Effector memory CD8-positive, alpha-beta T cell (primary cell): ENCODE data around the gene DTNB.
"Not testable (repeated sequence)": the region's sequence is repeated elsewhere in the genome, so short reads cannot be mapped to it uniquely, and the experiment has no call there.

Source experiments
- ATAC-seq: fragments of 150-1000 bp; cut with Tn5 transposase; replicated peaks from 2 replicates; pipeline ENCODE4 v1.10.0; 2021; ENCODE audit warnings: mild to moderate bottlenecking, moderate library complexity
- DNase-seq, 3 experiments: peaks; one replicate each; pipeline ENCODE4 v3.0.0; 2021
- H3K27ac Mint-ChIP-seq, 2 donors: one replicate each; pipeline ENCODE4 v1.8.0; 2022; ENCODE audit warnings: mild to moderate bottlenecking in 2 of 2, mixed read lengths in 2 of 2, moderate library complexity in 2 of 2
- H3K27me3 Mint-ChIP-seq, 2 donors: one replicate each; pipeline ENCODE4 v1.8.0; 2022; ENCODE audit warnings: mixed read lengths in 2 of 2
- H3K36me3 Mint-ChIP-seq: one replicate; pipeline ENCODE4 v1.8.0; 2022; ENCODE audit warnings: mild to moderate bottlenecking, moderate library complexity, mixed read lengths; ENCODE audit not compliant: insufficient read depth
- H3K4me1 Mint-ChIP-seq, 2 donors: one replicate each; pipeline ENCODE4 v1.8.0; 2022; ENCODE audit warnings: low read depth in 2 of 2, mixed read lengths in 2 of 2
- H3K4me3 Mint-ChIP-seq, 2 donors: one replicate each; pipeline ENCODE4 v1.8.0; 2022; ENCODE audit warnings: mild to moderate bottlenecking in 2 of 2, mixed read lengths in 2 of 2, moderate library complexity in 2 of 2
- H3K9me3 Mint-ChIP-seq, 2 donors: one replicate each; pipeline ENCODE4 v1.8.0; 2022; ENCODE audit warnings: mixed read lengths in 2 of 2

DTNB gene

GRCh38 chr2:25421820-25422411 lies 251.5 kb downstream of the DTNB start:
- H3K4me1 Mint-ChIP-seq: peaks cover 0 to 3% of the 10 kb centered on the region in 2 donors
- H3K4me3 Mint-ChIP-seq: no peak overlapping the region
- ATAC-seq: no peak

DNA sequence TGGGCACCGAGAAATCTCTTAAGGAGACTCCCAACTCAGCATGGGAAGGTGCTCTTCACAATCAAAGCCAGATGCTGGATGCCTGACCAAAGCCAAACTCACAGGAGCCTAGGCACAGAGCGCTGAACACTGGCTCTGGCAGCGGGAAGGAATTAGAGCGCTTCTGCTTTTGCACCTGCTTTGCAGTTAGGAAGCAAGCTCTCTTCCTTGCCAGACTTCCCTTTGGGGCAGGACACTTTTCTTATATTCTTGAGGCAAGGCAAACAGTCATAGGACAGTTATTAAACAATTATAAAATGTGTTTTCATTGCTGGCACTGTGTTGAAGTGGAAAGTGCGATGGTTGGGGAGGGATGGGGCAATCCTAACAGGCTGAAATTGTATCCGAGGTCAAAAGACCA lies 252.1 kb downstream of the DTNB start:
- Mint-ChIP-seq H3K4me1 (peaks cover 0 to 3% of the 10 kb centered on the region in 2 donors), H3K27ac (no peak overlapping the region), H3K36me3 (no peaks in the 10 kb centered on the region), H3K9me3 (no peaks in the 10 kb centered on the region), H3K4me3 (no peak overlapping the region), H3K27me3 (no peaks in the 10 kb centered on the region)
- DNase-seq (no peak), ATAC-seq (no peak)

More at GRCh38 chr2:25421820-25422411, 251.5 kb downstream of the DTNB start:
- Mint-ChIP-seq H3K27me3 (no peaks in the 10 kb centered on the region), H3K27ac (peak overlapping the region in 1 of 2 donors; percentile 70), H3K36me3 (no peaks in the 10 kb centered on the region), H3K9me3 (no peaks in the 10 kb centered on the region)
- no peak for DNase-seq

DNA sequence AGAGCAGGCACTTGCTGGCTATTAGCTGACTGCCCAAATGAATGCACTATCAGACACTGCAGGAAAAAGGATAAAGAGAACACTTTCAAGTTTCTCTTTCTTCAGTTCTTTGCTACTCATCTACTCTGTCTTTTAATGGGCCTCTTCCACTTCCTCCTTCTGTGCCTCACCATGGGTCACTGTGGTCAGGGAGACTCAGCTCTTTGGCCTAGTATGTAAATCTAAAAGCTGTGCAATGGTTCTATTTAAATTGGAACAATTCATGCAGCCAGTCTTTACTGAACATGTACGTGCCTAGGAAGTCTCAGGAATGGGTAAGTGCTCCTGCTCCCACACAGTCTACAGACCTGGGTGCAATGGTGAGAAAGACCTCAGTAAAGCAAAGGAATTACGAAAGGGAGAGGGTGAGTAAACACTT lies 252.5 kb downstream of the DTNB start:
- H3K27ac Mint-ChIP-seq: no peak overlapping the region
- H3K4me1 Mint-ChIP-seq: peaks cover 0 to 3% of the 10 kb centered on the region in 2 donors
- H3K27me3 Mint-ChIP-seq: no peaks in the 10 kb centered on the region
- no peaks in the 10 kb centered on the region for H3K36me3 Mint-ChIP-seq
- no peak overlapping the region for H3K4me3 Mint-ChIP-seq
- DNase-seq (no peak), ATAC-seq (no peak)
- H3K9me3 Mint-ChIP-seq: no peaks in the 10 kb centered on the region

DNA sequence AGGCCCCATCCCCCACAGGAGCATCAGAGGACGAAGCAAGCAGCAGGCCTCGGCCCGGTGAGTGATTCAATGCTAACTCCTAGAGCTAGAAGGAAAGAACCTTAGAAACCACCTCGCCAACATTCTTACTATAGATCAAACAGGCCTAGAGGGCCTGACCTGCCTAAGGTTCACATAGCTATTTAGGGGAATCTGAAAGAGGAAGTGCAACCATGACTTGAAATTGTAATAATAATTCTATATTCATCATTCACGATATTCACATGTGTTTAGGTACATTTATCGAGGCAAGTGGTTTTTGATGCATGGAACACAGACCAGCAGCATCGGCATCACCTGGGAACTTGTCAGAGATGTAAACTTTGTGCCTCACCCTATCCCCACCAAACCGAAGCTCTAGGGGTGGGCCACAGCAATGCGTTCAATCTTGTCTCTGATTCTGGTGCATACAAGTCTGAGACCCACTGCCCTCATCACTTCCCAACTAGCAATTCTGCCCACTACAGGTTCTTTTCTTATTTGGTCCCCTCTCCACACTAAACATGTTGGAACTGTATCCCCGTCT lies 253.6 kb downstream of the DTNB start:
- Mint-ChIP-seq H3K36me3 (no peaks in the 10 kb centered on the region), H3K27ac (no peak overlapping the region), H3K4me3 (no peak overlapping the region), H3K27me3 (no peaks in the 10 kb centered on the region), H3K9me3 (no peaks in the 10 kb centered on the region), H3K4me1 (peaks cover 0 to 3% of the 10 kb centered on the region in 2 donors)
- DNase-seq (no peak), ATAC-seq (peak; percentile 56)

DNA sequence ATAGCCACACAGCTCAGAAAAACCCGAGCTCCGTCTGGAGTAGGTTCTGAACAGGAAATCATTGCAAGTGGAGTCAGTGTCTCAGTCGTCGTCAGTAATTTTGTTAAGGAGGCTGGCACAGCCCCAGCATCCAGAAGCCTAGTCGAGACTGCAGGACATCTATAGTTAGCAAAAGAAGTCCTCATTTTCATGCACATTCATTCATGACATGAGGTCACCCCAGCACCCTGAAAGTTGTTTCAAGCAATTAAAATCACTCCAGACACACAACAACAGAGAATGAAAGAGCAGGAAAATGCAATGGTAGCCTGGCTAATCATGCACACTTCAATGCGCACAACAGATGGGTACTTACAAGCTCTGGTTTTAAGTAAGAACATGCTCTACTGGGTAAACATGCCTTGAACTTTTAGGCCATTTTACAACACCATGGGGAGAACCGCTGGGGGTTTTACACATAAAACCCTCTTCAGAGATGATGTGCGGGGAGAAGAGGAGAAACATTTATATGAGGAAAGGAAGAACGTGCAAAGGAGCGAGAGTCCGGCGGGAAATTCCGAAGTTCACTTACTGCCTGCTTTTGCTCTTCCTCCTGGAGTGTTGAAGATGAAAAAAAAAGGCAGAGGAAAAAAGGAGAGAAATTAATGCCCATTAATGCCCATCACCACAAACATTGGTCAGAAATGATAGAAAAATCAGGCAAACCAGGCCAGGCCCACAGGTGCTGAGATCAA lies 254.3 kb downstream of the DTNB start:
- Mint-ChIP-seq H3K27me3 (no peaks in the 10 kb centered on the region), H3K36me3 (no peaks in the 10 kb centered on the region), H3K4me1 (peaks cover 0 to 3% of the 10 kb centered on the region in 2 donors), H3K27ac (no peak overlapping the region), H3K4me3 (no peak overlapping the region), H3K9me3 (no peaks in the 10 kb centered on the region)
- DNase-seq (no peak), ATAC-seq (no peak)

DNA sequence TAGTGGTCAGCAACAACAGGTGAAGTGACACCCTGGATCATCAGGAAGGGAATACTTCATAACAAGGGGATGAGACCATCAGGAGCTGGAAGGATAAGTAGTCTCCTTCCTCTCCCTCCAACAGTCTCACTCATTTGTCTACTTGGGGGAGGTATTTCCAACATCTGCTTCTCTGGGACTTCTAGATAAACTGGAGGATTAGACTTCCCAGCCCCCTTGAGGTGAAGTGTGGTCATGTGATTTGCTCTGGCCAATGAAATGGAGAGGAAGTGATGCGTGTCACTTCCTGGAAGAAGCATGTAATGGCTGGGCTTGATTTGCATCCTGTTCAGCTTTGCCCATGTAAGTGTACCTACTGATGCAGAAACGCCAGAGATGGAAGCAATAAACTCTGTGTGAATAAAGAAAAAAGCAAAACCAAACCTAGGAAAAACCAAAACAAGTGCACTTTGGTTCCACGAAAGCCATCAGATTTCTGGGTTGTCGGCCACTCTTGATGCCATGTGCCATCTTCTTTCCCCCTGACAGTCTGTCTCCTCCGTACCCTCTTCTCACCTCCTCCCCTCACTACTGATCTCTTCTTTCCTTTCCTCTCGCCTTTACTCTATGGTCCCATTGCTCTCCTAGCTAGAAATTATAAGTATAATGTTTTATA lies 255.5 kb downstream of the DTNB start:
- Mint-ChIP-seq H3K4me3 (no peak overlapping the region), H3K9me3 (no peaks in the 10 kb centered on the region), H3K4me1 (peaks cover 0 to 3% of the 10 kb centered on the region in 2 donors), H3K27ac (peak overlapping the region; percentile 42 to 58), H3K36me3 (no peaks in the 10 kb centered on the region), H3K27me3 (no peaks in the 10 kb centered on the region)
- no peak for ATAC-seq
- DNase-seq: no peak

DNA sequence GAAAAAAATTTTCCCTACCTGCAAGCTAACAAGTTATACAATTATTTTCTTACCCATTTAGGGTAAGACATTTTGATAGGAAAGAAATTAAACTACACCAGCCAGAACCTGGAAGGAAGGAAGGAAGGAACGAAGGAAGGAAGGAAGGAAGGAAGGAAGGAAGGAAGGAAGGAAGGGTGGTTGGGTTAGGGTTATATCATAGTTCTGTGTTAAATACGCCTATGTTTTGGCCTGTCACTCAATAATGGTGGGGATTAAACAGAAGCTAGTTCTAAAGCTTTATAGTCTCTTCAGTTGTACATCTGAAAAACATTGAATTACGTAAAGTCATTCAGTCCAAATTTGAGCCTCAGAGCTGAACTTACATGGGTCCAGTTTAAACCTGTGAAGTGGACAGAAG lies 256.7 kb downstream of the DTNB start:
- ATAC-seq (no peak), DNase-seq (no peak)
- Mint-ChIP-seq H3K27me3 (no peaks in the 10 kb centered on the region), H3K9me3 (no peaks in the 10 kb centered on the region), H3K4me3 (no peak overlapping the region), H3K27ac (no peak overlapping the region), H3K4me1 (peaks cover 0 to 3% of the 10 kb centered on the region in 2 donors), H3K36me3 (no peaks in the 10 kb centered on the region)

DNA sequence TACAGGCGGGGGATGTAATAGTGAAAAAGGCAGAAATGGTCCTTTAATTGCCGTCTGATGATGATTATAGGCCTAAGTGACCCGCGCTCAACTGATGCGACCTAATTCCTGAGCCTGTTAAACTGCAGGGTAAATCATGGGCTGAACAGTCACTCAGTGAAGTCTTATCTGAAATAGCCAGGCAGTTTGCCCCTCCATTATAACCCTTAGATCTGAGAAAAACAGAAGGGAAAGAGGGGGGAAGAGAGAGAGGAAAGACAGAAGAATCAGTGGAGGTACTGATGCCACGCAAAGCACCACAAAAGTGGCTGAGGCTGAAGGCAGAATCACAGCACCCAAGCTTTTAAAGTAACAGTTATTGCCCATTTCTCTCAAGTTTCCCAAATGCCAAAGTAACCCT lies 258.6 kb downstream of the DTNB start:
- Mint-ChIP-seq H3K36me3 (peaks cover under 1% of the 10 kb centered on the region), H3K4me1 (peaks cover 0 to 3% of the 10 kb centered on the region in 2 donors), H3K27ac (no peak overlapping the region), H3K27me3 (no peaks in the 10 kb centered on the region), H3K9me3 (no peaks in the 10 kb centered on the region), H3K4me3 (no peak overlapping the region)
- ATAC-seq: no peak
- no peak for DNase-seq

GRCh38 chr2:25413409-25413808 lies 260.0 kb downstream of the DTNB start:
- not testable (repeated sequence) for H3K4me3 Mint-ChIP-seq, H3K27me3 Mint-ChIP-seq

DNA sequence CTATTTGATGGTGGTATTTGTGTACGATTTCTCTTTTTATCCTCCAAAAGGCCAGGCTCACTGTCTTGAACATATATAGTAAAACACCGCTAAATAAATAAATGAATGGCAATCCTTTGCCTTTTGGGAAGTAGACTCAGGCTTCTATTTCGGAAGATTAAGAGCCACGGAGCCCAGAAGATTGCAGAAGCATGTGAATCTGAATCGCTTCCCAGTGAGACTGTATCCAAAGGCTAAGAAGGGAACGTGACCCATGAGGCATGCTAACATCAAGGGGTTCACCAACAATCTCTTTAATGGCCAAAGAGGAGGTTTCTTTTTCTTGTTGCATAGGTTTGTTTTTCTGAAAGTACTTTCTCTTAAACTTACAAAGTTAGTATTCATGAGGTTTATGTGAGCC lies 261.6 kb downstream of the DTNB start:
- no peaks in the 10 kb centered on the region for H3K27me3 Mint-ChIP-seq
- no peak for DNase-seq
- H3K9me3 Mint-ChIP-seq: no peaks in the 10 kb centered on the region
- no peak overlapping the region for H3K27ac Mint-ChIP-seq
- H3K36me3 Mint-ChIP-seq: peaks cover 2% of the 10 kb centered on the region
- no peak overlapping the region for H3K4me3 Mint-ChIP-seq
- no peaks in the 10 kb centered on the region for H3K4me1 Mint-ChIP-seq
- no peak for ATAC-seq

More at GRCh38 chr2:25413409-25413808, 260.0 kb downstream of the DTNB start:
- not testable (repeated sequence) for H3K36me3 Mint-ChIP-seq, ATAC-seq, DNase-seq, H3K27ac Mint-ChIP-seq, H3K9me3 Mint-ChIP-seq, H3K4me1 Mint-ChIP-seq

GRCh38 chr2:25411281-25411680 lies 262.1 kb downstream of the DTNB start:
- no peaks in the 10 kb centered on the region for H3K4me1 Mint-ChIP-seq
- no peak overlapping the region for H3K4me3 Mint-ChIP-seq
- H3K36me3 Mint-ChIP-seq: peaks cover 2% of the 10 kb centered on the region

DNA sequence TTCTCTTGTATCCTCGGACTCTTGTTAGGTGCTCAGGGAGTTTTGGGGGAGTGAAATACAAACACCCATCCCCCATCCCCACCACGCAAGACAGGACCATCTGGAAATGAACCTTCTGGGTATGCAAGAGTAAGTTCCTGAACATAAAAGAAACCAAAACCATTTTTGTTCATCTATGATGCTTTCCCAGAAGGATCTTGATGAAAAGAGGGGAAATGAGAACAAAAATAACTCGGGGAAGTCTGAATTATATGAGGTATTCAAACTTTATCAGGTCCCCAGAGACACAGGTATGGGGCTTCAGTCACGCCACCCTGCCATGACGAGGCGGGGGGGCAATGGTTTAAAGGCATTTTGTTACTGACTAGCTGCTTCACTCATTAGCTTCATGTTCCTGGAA lies 263.0 kb downstream of the DTNB start:
- peaks cover 0 to 3% of the 10 kb centered on the region in 2 donors for H3K4me1 Mint-ChIP-seq
- ATAC-seq (no peak), DNase-seq (no peak)
- no peaks in the 10 kb centered on the region for H3K27me3 Mint-ChIP-seq
- no peak overlapping the region for H3K4me3 Mint-ChIP-seq
- no peak overlapping the region for H3K27ac Mint-ChIP-seq
- no peaks in the 10 kb centered on the region for H3K9me3 Mint-ChIP-seq
- H3K36me3 Mint-ChIP-seq: peaks cover 2% of the 10 kb centered on the region

More at GRCh38 chr2:25411281-25411680, 262.1 kb downstream of the DTNB start:
- DNase-seq (no peak), ATAC-seq (no peak)
- Mint-ChIP-seq H3K27ac (no peak overlapping the region), H3K27me3 (no peaks in the 10 kb centered on the region), H3K9me3 (no peaks in the 10 kb centered on the region)

DNA sequence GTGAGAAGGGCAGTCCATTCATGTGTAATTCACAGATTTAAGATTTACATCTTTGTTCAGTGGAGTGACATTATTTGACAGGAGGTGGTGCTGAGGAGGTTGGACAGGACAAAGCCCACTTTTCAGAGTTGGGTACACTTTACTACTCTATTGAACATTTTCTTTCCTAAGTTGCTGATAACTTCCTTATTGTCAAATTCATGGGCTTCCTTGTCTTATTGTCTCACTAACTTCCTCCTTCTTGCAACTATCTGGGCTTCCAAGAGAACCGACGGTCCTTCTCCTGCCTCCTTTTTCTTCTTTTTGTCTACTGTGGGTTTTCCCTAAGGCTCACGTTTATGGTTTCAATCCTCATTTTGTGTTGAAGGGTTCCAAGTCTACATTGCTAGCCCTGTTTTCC lies 263.9 kb downstream of the DTNB start:
- Mint-ChIP-seq H3K27ac (no peak overlapping the region), H3K36me3 (peaks cover 2% of the 10 kb centered on the region), H3K4me3 (no peak overlapping the region), H3K9me3 (no peaks in the 10 kb centered on the region), H3K4me1 (peaks cover 0 to 3% of the 10 kb centered on the region in 2 donors), H3K27me3 (no peaks in the 10 kb centered on the region)
- ATAC-seq (no peak), DNase-seq (no peak)
